ENCODE measurements around the gene CASQ2.
A peak's percentile ranks its signal among the peaks of the same experiment; 100 is the strongest.

Gene CASQ2

DNA sequence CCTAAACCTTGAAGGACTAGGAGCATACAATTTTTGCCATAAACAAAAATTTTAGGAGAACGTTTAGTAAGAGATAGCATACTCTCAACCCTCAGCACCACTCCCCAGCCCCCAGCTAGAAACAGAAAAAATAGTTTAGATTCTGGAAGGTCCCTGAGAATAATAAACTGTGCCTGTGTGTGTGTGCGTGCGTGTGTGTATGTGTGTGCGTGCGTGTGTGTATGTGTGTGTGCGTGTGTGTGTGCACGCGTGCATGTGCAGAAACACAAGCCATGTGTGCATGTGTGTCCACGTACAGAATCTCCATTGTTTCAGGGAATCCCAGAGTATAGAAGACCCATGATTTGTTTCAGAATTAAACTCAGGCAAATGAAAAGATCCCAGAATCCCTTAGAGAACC is 62.6 kb downstream of the CASQ2 start:
- intact Hi-C loops (cut with DNase I): no loop called here

DNA sequence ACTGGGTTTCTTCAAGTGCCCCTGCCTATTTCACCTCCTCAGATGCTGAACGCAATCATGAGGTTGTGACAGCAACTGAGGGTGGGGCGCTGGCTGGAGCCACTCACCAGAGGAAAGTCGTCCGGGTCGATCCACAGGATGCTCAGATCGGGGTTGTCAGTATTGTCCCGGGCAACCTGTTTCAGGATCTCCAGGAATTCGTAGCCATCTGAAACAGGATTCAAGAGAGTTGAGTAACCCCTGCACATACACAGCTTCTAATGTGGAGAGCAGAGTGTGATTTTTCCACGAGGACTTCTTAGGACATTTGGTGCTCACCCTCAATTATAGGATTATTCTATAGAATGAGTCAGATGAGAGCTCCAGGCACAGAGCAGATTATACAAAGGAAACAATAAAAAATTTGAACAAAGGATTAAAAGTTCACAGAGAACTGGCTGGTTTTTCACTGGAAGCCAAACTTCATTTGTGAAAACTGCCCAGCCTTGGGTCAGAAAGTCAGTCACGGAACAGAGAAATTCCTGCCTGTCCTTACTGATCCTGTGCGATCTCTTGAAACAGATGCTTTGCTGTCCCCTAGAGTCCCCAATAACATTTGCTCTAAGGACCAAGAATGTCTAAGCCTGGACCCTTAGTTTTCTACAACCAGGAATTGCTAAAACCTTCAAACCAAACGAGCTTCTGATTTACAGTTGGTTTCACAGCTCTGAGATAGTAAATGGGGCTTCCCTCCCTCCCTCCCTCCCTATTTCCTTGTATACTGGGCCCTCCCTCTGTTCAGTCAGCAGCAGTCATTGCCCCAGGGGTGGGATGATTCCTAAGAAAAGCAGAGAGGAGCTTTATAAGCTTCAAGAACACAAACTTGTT is 63.2 kb downstream of the CASQ2 start:
- no peak for DNase-seq
- intact Hi-C loops (cut with DNase I): no loop called here

More for the DNA sequence above, 62.6 kb downstream of the CASQ2 start:
- DNase-seq: no peak

DNA sequence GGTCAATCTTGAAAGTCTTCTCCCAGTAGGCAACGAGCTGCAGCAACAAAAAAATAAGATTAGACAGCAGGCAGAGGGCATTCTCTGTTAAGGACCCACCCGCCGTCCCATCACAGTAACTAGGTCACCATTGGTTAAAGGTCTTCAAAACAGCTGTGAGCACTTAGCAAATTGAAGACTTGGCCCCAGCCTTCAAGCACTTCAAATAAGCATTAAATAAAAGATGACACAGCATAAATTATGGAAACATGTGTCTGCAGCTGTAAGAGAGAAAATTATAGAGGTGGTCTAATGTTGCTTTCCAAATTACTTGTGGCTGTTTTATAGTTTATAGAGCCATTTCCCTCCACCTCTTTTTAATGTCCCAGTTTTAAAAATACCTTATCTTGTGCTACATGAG is 65.6 kb downstream of the CASQ2 start:
- intact Hi-C loops (cut with DNase I): no loop called here
- no peak for DNase-seq

DNA sequence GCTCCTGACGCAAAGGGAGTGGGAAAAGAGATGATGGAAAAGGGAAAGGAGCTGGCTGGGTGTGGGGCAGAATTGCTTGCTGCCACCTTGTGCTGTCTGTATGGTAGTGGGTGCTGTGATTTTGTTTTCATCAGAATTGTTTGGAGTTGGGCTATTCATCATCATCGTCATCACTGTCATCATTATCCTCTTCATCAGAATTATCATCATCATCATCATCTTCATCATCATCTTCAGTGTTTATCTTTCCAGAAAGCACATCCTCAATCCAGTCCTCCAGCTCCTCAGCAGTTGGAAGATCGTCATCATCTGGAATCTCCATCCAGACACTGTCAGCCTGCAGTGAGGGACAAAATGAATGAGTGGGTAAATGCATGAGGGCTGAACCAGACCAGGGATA is 67.4 kb downstream of the CASQ2 start:
- intact Hi-C loops (cut with DNase I): no loop called here
- no peak for DNase-seq

DNA sequence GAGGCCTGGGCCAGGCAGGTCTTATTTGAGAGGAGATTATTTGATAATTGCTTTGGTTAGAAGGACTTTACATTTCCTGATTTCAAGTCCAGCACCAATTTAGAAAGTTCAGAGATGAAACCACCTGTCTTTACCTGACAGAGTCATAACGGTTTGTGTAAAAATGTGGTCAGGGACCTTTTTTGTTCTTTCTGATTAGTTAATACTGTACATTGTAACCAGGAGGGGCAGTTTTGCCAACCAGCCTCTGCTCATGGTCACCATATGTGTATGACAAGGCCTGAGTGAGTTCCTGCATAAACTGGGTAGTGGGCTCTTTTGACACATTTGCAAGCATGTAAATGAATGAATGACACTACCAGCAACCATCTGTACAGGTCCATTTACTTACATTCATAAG is 70.9 kb downstream of the CASQ2 start:
- intact Hi-C loops (cut with DNase I): no loop called here
- no peak for DNase-seq

DNA sequence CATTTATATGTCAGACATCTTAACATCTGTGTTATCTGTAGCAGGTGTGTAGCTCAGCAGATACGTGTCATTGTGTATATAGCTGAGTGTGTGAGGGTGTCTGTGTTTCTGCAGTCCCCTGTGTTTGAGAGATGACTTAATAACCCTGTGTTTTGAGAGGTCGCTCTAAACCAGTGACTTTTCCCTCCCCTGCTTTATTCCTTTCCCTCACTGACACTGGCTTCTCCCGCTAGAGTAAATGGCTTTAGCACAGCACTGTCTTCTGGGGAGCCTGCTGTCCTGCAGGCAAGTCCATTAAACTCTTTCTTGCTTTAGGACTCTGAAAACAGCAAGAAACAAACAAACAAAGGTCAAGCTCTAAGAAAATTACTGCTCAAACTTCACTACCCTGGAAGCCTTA is 73.7 kb downstream of the CASQ2 start:
- intact Hi-C loops (cut with DNase I): no loop called here
- DNase-seq: no peak

DNA sequence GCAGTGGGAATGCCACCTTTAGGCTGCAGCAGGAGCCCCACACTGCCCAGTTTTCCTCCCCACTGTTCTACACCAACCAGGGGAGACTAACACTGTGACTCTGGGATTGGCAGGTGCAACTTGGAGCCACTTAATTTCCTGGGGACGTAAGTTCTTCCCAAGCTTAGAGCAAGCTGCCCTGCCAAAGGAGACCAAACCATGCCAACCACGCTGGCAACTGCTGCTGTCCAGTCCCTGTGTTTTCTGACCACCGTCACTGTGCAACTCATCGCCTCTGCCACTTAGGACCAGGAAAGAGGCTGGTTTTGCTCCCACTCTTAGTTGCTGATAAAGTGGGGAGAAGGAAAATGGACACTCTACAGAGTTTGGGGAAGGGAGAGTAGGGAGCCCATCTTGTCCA is 76.3 kb downstream of the CASQ2 start:
- intact Hi-C loops (cut with DNase I): no loop called here

DNA sequence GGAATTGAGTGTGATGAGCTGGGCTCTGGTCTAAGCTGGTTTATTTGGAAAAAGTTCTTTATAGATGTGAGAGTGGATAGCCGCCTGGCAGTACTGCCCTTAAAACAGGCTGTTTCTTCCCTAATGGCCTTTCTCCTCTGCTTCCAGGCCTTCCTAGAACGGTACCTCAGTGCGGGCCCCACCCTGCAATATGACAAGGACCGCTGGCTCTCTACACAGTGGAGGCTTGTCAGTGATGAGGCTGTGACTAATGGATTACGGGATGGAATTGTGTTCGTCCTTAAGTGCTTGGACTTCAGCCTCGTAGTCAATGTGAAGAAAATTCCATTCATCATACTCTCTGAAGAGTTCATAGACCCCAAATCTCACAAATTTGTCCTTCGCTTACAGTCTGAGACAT is 77.5 kb downstream of the CASQ2 start:
- DNase-seq: no peak
- intact Hi-C loops (cut with DNase I): no loop called here

More for the DNA sequence above, 76.3 kb downstream of the CASQ2 start:
- no peak for DNase-seq

DNA sequence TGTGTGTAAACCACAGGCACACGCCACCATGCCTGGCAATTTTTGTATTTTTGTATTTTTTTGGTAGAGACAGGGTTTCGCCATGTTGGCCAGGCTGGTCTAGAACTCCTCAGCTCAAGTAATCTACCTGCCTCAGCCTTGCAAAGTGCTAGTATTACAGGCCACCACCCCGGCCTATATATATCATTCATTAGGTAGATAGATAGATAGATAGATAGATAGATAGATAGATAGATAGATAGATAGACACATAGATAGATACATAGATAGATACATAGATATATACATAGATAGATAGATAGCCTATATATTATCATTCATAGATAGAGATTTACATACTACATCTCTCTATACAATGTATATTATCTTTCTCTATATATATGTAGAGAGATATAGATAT is 80.8 kb downstream of the CASQ2 start:
- intact Hi-C loops (cut with DNase I): no loop called here
- DNase-seq: no peak

DNA sequence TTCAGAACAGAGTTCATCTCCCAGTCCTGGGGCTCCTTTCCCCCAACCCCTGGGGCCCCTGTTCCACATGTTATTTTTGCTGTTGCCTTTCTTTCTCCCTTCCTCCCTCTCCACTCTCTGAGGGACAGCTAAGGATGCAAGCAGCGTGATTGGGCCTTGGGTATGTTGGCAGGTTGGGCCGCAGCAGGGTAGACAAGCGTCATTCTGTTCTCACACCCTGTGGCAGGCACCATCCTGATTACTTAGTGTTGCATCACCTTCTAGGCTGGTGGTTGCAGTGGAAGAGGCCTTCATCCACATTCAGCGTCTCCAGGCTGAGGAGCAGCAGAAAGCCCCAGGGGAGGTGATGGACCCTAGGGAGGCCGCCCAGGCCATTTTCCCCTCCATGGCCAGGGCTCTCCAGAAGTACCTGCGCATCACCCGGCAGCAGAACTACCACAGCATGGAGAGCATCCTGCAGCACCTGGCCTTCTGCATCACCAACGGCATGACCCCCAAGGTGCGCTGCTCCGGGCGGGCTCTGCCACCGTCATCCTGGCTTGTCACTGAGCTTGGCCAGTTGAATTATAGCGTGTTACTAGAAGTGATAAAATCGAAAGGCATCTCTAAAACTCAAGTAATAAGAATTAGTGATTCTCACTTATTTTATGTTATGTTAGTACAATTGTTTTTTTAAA is 83.3 kb downstream of the CASQ2 start:
- DNase-seq: no peak
- intact Hi-C loops (cut with DNase I): no loop called here

DNA sequence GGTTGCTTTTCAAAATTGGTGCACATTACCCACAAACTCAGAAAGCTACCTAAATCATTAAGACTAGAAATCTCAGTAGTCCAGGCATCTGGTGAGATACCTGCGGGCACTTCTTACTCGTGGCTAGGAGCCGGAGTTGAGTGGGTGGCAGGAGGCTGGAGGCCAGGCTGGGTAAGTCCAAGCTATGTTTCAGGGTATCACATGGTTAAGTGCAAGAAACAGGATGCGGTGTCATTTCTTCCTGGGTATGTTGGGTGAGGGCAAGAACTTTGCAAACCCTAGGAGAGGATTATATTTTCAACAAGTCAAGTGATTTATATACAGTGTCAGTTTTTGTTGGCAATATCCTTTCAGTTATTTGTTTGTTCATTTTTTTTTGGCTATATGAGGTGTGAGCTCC is 85.7 kb downstream of the CASQ2 start:
- intact Hi-C loops (cut with DNase I): no loop called here
- no peak for DNase-seq

DNA sequence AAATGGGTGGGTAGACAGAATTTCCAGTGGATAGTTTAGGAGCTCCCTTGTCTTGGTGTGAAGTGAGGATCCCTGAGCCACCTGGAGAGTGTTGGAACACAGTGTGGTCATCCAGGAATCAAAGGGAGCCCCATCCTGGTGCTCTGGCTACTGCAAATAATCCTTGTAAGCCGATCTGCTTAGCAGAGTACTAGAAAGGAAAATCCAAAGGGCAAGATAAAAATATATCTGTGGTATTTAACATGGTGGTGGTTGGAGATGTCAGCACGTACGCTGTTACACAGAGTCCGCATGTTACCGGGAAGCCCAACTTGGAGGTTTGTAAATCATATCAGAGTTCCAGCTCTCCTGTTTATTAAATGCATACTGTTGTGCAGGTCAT is 87.8 kb downstream of the CASQ2 start:
- no peak for DNase-seq
- intact Hi-C loops (cut with DNase I): no loop called here

DNA sequence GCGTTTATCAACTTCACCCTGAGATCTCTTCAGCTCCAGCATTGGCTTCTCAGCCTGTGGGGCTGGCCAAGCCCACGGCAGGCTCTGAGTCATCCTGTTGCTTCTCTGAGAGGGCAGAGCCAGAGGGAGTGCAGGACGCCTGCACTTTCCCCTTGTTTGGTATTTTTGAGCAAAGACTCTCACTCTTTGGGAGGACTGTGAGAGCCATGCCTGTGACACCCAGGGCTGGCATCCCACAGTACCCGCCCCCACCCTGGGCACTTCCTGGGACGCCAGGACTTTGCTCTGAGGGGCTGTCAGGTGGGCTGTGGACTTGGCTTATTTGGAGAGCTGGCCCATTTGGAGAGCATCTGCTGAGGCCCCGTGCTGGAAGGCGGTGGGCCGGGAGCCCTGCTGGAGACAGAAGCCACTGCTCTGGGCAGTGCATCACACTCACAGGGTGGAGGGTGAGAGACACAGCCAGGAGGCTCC is 89.3 kb downstream of the CASQ2 start:
- DNase-seq: no peak
- intact Hi-C loops (cut with DNase I): no loop called here

DNA sequence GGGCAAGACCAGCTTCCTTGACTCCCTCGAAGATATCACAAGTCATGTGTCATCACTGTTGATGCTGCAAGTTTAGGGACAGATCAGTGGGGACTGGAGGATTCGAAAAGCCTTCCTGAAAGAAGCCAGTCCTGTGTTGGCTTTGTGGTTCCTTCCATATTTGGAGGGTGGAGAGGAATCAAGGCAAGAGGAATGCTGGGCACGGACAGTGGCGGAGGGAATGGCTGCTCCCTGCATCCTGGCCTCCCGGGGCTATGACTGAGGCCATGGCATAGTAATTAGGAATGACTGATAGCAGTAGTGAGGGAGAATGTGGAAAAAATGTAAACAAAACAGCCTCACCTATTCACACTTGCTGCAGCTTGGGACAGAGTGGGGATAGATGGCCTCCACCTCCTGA is 90.4 kb downstream of the CASQ2 start:
- intact Hi-C loops (cut with DNase I): no loop called here
- no peak for DNase-seq

DNA sequence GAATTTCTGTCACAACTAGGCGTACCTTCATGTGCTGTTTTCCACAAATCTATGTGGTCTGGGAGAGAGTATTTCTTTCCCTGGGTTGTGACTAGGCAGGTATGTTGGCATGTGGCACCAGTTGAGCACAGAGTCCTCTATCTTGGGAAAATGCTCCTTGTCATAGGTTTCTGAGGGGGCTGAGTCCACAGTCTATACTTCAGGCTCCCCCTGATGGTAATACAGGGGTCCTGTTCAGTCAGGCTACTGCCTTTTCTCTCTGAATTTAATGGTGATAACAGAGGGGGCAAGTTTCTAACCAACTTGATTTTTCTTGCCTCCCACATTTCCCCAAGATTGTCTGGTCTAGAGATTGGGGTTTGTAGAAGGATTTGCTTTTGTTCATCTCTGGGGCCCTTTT is 90.9 kb downstream of the CASQ2 start:
- no peak for DNase-seq
- intact Hi-C loops (cut with DNase I): no loop called here

DNA sequence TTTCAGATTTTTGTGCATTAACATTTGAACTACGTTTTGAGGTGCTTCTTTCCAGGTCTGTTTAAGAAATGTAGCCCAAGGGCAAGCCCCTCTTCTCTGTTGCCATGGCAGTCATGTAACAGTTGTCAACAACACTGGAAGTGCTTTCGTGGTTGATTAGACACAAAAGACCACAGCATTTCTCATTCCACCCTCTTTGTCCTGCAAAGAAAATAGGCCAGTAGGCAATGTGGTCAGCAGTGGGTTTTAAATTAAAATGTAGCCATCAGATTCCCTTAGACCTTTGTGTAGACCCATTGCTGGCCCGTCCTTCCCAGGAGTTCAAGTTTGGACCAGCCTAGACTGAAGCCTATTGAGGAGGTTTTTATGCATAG is 91.3 kb downstream of the CASQ2 start:
- no peak for DNase-seq

DNA sequence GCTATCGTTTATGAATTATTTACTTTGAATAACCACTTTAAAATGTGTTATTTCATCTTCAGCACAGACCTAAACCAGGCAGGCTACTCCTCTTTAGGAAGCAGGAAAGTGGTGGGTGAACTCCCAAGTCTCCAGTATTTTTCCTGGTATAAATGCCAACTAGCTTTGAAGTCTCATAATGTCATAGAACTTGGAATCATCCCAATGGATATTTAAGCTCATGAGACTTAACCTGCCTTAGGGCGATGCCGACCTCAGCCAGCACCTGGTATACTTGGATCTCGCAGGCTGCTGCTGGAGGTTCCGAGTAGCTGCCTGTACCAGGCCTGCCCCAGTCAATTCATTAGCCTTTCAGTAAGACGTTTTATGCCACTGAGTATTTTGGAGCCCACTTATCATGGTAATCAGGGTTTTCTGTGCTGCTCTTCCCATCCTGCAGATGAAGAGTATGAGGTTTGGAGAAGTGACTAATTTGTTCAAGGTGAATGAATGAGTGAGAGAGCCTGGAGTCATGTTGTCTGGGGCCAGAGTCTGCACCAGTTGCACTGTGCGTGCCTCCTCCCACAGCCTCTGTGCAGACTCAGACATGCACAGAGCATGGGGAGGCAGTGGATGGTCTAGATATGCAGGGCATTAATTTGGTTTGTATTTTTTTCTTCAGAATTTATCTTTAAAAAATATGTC is 91.9 kb downstream of the CASQ2 start:
- intact Hi-C loops (cut with DNase I): no loop called here
- DNase-seq: no peak

More for the DNA sequence above, 91.3 kb downstream of the CASQ2 start:
- intact Hi-C loops (cut with DNase I): no loop called here

DNA sequence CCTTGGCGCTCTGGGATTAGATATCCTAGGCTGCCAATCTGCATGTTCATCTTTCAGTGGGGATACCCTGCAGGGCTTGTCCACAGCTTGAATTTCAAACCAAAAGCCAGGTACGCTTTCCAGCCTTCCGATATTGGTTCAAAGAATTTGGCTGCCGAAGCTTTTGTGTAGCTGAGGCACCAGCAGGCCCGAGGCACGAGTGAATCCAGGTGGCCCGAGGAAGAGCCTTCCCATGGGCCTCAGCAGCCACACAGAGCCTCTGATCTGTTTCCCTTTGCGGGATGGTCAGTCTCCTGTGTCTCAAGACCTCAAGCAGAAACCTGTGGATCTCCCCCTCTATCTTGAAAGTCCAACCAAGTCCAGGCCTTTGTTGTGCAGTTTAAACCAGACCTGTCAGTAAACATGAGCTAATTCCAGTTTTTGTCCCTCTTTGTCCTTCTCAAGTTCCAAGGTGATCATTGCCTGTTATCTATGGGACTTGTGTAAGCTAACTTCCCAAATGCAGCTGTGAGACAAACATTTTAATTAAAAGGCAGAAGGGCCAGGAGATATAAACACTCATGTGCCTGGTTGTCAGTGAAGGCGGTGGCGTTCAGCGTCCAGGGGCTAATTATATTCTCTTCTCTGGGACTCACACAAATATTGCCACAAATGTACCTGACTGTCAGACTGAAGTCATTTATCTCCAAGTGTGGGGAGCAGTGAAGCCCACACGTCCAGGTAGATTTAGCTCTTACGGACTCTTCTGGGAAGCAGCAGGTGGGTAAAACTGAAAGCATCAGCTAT is 96.1 kb downstream of the CASQ2 start:
- intact Hi-C loops (cut with DNase I): no loop called here
- no peak for DNase-seq

DNA sequence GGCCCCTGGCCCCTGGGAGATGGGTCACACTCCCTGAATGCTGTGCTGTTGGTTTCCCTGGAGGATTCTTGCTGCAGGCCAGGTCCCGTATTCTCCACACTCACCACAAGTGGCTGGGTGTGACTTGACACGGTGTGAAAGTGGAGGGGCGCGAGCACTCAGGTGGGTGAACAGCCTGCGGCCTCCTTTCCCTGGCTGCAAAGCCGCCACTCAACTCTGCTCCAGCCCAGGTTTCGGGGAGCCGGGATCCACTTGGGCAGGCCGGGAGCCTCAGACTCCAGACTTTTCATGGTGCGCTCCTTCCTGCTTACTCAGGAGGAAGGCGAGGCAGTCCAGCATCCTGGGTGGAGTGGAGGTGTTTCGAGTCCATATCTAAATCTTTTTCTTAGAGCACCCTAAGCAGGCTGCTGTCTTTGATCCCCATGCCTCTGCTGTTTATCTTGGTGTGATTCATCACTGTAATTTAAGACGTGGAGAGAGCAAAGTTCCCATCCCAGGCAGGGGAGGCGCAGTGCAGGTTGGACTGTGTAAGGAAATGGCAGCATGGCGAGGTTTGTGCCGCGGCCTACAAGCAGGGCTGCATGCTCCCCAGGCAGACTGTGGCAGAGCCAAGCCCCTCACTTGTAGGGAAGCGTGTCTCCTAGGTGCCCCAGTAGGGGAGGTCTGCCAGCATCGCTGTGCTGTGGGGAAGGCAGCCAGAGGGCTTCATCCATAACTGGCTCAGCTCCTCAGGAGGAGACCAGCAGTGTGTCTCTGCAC is 97.2 kb downstream of the CASQ2 start:
- DNase-seq: peak in 1 of 10 donors; percentile 15
- intact Hi-C loops (cut with DNase I): no loop called here

All from posterior cingulate gyrus (tissue), 11 donors.